Astrocyte of the cerebellum (primary cell): Measurements from ENCODE around the gene MAP2.

Experiments
- DNase-seq: peaks from one replicate; pipeline ENCODE4 v3.0.0-alpha.2; 2011; ENCODE audit warnings: low read depth
- H3K4me3 ChIP-seq: 2 replicates; pipeline ENCODE4 v1.5.1; 2011; ENCODE audit warnings: mild to moderate bottlenecking, low read depth, low read length, moderate library complexity
- CTCF ChIP-seq: IDR thresholded peaks from 2 replicates; pipeline ENCODE4 v1.5.1; 2012; ENCODE audit warnings: low read length, low read depth, moderate library complexity, mild to moderate bottlenecking; ENCODE audit errors: missing control alignments
- in situ Hi-C: cut with HindIII; loops from 2 replicates; pipeline ENCODE4 v1.10.0; 2017; ENCODE audit warnings: low sequenced_read_pairs

The MAP2 gene

GRCh38 chr2:209401788-209402187, 22.1 kb upstream of the MAP2 start:
- in situ Hi-C loops, result no loop called here
- no peak overlapping the region for H3K4me3 ChIP-seq
- DNase-seq, result no peak
- TF ChIP-seq CTCF, result no peak

GRCh38 chr2:209411296-209411695, 12.6 kb upstream of the MAP2 start:
- in situ Hi-C loops, result no loop called here
- no peak for TF ChIP-seq CTCF
- no peak for DNase-seq
- H3K4me3 ChIP-seq, result no peak overlapping the region

GRCh38 chr2:209411718-209412117, 12.1 kb upstream of the MAP2 start:
- no peak for DNase-seq
- TF ChIP-seq CTCF, result no peak
- H3K4me3 ChIP-seq, result no peak overlapping the region
- in situ Hi-C loops, result no loop called here

- in situ Hi-C loops, result no loop called here
- no peak for TF ChIP-seq CTCF
- no peak for DNase-seq
- no peak overlapping the region for H3K4me3 ChIP-seq
Measured at GRCh38 chr2:209413311-209414014, 10.4 kb upstream of the MAP2 start.

- no peak for DNase-seq
- in situ Hi-C loops, result no loop called here
- no peak overlapping the region for H3K4me3 ChIP-seq
- TF ChIP-seq CTCF, result no peak
Measured at GRCh38 chr2:209416913-209417312, 6.9 kb upstream of the MAP2 start.

- in situ Hi-C loops, result loop anchor here (10.0 kb wide), 1 partner anchor 123 kb away; no protein-coding TSS in a partner anchor
- DNase-seq, result no peak
- H3K4me3 ChIP-seq, result no peak overlapping the region
- TF ChIP-seq CTCF, result no peak
Measured at GRCh38 chr2:209422191-209422754, 1.6 kb upstream of the MAP2 start.
